ENCODE data around the gene PPM1M.
A peak's percentile ranks its signal among the peaks of the same experiment; 100 is the strongest.

The PPM1M gene

GRCh38 chr3:52245322-52246263, at the start of gene PPM1M:
TSS of gene PPM1M (plus strand) at chr3:52245759. CDS start at chr3:52245825, 66 bp downstream.
- DNase-seq = peak; percentile 60

DNA sequence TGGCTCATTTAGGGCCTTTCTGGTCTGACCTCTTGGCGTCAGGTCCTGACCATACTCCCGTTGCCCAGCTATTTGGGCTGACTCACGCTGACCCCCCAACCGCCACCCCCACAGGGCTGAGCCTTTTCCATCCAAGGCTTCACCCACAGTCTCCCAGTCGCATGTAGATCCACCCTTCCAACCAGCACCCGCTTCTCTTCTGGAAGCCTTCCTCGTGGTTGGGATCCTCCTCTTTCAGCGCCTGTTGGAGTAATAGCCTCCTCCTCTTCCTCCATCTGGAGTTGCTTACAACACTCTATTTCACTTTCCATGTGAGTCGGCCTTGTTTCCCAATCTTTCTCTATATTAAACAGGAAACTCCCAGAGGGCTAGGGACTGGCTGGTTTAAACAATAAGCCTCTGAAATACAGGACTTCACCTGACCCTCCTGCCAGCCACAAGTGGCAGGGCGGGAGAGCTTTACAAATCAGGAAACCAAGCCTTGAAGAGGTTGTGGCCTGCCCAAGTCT, 49.7 kb upstream of the PPM1M start:
- no peak for DNase-seq

- DNase-seq = no peak
Observed at GRCh38 chr3:52196977-52197376, 48.6 kb upstream of the PPM1M start.

DNA sequence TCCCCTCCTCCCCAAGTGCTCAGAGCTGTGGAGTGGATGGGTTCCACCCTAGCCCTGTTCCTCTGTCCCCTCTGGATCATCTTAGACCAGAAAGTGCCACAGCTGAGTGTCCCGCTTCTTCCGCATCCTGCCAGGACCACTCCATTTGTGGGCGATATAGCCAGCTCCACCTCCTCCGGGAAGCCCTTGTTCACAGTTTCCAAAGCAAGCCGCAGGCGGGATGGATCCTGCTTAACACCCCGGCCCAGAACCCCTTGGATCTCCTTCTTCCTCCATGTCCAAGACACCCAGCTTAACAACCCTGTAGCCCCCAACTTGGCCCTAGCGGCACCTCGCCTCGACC, 48.1 kb upstream of the PPM1M start:
- DNase-seq = no peak

GRCh38 chr3:52197842-52198625, 47.5 kb upstream of the PPM1M start, which contains the start of gene ALAS1:
TSS of gene ALAS1 (plus strand) at chr3:52198160. CDS start at chr3:52199242, 1,082 bp downstream.
- peak; percentile 95 for DNase-seq

GRCh38 chr3:52198643-52199608, 46.6 kb upstream of the PPM1M start:
- DNase-seq = no peak

DNA sequence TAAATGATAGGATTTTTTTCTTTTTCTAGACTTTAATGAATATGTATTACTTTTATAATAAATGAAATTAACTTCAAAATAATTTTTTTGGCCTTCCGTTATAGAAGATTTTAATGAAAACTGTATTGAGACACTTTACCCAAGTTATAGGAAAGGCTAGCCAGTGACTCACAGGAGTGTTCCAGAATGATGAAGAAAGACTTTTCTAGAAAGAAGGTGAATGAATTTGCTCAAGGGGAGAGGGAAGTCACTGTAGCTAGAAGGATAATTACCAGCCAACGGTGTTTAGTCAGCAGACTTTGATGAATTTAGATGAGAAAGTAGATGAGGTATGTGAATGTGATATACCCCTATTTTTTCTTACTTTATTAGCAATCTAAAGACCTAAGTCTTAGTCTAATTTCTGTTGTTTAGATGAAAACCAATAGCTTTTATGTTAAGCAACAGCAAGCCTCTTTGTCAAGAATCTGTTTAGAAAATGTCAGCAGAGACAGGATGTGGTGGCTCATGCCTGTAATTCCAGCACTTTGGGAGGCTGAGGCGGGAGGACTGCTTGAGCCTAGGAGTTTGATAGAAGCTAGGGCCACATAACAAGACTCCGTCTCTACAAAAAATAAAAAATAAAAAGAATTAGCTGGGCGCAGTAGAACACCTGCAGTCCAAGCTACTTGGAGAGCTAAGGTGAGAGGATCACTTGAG, 44.4 kb upstream of the PPM1M start:
- DNase-seq = no peak

DNA sequence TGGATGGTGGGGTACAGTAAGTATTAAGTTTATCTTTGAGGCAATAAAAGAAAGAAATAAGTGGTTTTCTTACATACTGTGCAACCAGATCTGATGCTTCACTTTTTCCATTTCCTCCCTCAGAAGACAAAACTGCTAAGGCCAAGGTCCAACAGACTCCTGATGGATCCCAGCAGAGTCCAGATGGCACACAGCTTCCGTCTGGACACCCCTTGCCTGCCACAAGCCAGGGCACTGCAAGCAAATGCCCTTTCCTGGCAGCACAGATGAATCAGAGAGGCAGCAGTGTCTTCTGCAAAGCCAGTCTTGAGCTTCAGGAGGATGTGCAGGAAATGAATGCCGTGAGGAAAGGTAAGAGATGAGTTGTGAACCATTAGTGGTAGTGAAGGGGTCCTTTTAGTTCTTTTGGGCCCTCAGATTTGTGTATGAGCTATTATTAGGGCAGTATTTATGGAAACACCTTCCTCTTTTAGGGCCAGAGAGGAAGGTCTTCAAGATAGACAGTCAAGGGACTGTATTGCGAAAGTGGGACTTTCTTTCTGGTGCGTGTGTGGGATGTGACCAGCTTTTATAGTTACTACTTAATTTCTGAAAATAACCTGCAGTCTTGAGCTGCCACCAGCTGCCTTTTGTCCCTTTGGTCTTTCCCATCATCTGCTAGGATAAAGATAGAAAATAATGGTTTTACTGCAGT, 43.0 kb upstream of the PPM1M start:
- DNase-seq = no peak

DNA sequence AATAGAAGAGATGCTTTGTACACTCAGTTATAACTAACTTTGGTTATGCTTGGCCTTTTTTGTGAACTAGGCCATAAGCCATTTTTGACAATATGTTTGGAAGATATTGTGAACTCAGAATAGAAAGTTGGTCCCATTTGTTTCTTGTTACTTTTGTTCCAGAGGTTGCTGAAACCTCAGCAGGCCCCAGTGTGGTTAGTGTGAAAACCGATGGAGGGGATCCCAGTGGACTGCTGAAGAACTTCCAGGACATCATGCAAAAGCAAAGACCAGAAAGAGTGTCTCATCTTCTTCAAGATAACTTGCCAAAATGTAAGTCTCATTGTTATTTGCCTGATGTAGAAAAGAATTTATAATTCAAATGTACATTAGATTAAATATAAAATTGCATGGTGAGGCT, 41.9 kb upstream of the PPM1M start:
- DNase-seq = no peak

GRCh38 chr3:52204337-52205073, 41.1 kb upstream of the PPM1M start:
- DNase-seq = no peak

DNA sequence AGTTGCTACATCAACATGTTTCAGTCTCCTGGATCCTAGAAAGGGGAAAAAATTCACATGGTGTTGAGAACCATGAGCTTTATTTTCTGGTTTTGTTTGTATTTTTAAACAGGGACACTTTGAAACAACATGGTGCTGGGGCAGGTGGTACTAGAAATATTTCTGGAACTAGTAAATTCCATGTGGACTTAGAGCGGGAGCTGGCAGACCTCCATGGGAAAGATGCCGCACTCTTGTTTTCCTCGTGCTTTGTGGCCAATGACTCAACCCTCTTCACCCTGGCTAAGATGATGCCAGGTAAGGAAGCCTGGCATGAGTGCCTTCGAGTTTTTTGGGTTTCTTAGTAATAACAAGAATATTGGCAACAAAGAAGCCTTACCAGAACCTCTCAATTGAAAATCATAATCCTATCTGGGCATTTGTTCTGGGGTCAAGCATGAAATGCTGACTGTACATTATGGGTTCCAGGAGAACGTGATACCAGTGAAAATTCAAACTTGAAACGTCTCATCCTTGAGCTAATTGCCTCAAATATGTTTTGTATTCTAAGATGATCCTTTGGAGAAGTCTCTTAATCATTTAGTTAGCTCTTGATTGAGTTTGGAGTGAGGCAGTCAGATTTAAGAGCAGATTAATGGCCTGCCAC, 39.7 kb upstream of the PPM1M start:
- DNase-seq = no peak

DNA sequence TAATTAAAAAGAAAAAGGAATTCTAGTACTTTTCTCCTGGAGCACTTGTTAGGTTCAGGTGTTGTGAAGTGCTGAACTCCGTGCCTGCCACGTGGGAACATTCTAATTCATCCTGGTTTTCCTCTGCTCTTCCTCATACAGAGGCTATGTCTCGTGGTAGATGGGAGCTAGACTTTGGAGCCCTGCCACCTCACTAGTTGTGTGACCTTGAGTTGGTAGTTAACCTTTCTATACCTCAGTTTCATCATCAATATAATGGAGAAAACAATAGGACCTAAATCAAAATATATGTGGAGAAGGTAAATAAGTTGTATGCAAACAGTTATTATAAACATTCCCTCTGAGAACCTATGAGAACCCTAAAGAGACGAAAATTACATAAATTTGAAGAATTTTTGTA, 37.0 kb upstream of the PPM1M start:
- DNase-seq = no peak

DNA sequence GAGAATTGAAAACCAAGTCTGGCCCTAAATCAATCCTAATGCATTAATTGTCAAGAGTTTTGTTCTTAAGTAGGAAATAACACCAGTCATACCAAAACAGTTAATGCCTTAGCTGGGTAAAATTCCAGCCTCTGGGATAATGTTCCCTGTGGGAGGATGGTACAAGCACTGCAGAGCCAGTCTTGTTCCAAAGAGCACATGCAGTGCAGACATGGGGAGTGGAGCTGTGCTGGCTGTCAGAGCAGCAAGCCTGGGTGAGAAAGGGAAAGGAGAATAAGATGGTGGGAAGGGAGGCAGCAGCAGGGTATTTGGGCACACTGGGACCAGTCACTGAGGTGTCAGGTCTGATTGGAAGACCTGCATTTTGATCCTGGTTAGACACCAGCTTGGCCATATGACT, 35.5 kb upstream of the PPM1M start:
- DNase-seq = no peak

DNA sequence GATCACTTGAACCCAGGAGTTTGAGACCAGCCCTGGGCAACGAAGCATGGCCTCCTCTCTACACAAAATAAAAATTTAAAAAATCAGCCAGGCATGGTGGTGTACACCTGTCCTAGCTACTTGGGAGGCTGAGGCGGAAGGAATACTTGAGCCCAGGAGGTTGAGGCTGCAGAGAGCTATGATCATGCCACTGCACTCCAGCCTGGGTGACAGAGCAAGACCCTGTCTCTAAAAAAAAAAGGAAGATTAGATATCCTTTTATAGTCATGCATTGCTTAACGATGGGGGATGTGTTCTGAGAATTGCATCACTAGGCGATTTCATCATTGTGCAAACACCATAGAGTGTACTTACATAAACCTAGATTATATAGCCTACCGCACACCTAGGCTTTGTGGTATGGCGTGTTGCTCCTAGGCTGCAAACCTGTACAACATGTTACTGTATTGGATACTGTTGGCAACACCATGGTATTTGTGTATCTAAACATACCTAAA, 35.0 kb upstream of the PPM1M start:
- no peak for DNase-seq

- DNase-seq = no peak
Observed at GRCh38 chr3:52211268-52211891, 34.2 kb upstream of the PPM1M start.

GRCh38 chr3:52213005-52213404, 32.6 kb upstream of the PPM1M start:
- DNase-seq = no peak

GRCh38 chr3:52213901-52214300, 31.7 kb upstream of the PPM1M start:
- no peak for DNase-seq

DNA sequence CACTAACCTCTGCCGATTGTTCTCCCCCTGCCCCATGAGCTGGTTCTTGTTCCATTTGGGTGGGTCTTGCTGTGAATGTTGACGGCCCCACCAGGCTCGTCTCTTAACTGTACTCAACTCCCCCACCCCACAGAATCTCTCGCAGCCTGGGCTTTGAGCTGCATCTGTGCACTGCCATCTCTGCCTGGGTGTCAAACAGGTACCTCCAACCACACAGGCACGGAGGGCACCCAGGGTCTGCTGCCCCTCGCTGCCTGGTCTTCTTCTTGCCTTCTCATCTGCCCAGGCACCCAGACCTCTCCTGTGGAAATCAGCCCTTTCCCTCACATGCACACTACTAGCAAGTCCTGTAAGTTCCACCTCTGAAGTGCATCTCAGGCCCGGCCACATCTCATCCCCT, 30.2 kb upstream of the PPM1M start:
- DNase-seq = no peak
